GM19023 (cell line): ENCODE data around the gene TMEM37.
"Not testable (repeated sequence)": the region's sequence is repeated elsewhere in the genome, so short reads cannot be mapped to it uniquely, and the experiment has no call there.

Source experiments
- ATAC-seq: cut with Tn5 transposase; IDR thresholded peaks from one replicate; pipeline ENCODE4 v1.9.1; 2021; ENCODE audit warnings: mild to moderate bottlenecking, moderate library complexity; ENCODE audit not compliant: unreplicated experiment

The TMEM37 gene, protein sequence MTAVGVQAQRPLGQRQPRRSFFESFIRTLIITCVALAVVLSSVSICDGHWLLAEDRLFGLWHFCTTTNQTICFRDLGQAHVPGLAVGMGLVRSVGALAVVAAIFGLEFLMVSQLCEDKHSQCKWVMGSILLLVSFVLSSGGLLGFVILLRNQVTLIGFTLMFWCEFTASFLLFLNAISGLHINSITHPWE

GRCh38 chr2:119431155-119431975 lies at the start of gene TMEM37:
Gene TMEM37 (plus strand): TSS chr2:119431854. CDS start chr2:119431904, 50 bp downstream.
- ATAC-seq: peak; percentile 69

DNA sequence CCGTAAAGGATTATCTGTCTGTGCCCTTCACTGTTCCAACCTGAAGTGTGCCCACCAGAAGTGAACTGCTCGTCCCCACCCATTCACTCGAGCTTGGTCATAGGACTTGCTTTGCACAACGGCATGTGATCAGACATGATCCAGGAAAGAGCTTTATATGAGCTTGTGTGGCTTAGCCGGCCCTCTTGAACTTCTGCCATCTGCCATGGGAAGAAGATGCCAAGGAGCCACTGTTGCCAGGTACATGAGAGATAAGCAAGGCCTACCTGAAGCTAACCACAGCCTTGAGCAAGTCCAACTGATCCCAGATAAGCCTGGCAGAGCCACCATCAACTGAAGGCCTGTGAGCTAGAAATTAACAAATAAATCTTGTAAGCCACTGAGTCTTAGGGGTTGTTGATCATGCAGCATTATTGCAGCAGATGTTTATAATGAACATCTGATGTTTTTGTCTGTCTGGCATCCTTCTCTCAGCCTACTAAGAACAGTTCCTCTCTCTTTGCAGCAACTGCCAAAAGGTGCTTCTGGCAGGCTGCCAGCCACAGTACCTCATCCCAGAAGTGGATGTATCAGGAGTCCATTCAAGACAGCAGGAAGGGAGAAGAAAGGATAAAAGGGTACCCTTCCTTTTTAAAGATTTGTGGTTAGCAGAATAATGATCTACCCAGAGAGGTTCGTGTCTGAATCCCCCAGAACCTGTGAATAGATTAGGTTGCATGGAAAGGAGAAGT lies 48.1 kb upstream of the TMEM37 start:
- ATAC-seq: no peak

DNA sequence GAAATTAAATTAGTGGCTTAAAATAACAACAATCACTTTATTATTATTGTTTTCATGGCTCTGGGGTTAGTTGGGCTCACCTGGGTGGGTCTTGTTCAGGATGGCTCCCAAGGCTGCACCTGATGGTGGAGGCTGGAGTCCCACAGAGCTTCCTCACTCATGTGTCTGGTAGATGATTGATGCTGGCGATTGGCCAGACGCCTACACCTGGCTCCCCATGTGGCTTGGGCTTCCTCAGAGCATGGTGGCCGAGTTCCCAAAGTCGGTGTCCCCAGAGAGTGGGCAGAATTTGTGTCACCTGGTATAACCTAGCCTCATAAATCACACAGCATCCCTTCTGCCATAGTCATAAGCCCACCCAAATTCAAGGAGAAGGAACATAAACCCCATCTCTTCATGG lies 46.7 kb upstream of the TMEM37 start:
- no peak for ATAC-seq

DNA sequence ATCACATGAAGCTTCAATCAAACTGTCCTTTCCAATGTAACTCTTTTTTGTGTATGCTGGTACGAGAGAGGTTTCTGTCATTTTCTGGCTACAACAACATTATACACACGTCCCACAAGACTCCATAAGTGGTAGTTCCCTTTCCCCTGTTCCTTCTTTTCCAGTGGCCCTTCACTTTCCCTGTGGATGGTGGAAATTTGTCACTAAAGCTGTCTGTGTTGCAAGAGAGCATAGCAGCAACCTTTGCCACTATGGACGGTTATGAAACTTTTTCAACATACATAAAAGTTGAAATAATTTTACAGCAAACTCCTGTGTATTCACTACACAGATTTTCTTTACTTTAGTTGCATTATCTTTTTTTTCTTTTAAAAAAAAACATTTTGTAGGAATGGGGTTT lies 46.2 kb upstream of the TMEM37 start:
- ATAC-seq: no peak

- ATAC-seq: peak; percentile 78
Measured at GRCh38 chr2:119387381-119388129, 44.1 kb upstream of the TMEM37 start.

- no peak for ATAC-seq
Measured at GRCh38 chr2:119389615-119390306, 41.9 kb upstream of the TMEM37 start.

GRCh38 chr2:119393971-119394748 lies 37.5 kb upstream of the TMEM37 start:
- ATAC-seq: no peak

DNA sequence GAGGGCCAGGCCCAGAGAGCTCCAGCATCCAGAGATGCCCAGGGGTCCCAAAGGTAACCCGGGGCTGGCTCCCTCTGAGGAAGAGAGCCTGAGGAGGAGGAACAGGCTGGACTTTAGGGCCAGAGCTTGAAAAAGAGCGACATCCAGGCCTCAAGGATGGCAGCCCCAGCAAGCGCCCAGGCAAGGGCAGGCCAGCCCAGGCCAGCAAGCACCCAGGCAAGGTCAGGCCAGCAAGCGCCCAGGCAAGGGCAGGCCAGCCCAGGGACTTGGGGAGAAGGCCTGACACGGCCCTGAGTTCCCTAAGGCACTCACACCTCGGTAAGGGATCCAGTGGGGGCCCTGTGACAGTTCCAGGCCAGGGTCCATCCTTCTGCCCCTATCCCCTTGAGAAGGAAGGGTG lies 34.5 kb upstream of the TMEM37 start:
- no peak for ATAC-seq

DNA sequence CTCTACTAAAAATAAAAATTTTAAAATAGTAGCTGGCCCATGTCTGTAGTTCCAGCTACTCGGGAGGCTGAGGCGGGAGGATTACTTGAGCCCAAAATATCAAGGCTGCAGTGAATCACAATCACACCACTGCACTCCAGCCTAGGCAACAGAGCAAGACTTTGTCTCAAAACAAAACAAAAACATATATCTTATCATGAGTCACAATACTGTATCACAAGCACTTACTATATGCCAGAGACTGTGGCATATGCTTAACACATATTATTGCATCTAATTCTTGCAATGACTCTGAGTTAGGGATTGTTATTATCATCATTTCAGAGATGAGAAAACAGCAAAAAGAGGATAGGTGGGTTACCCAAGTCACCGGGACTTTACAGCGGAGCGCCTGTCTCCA lies 29.5 kb upstream of the TMEM37 start:
- ATAC-seq: no peak

- no peak for ATAC-seq
Measured at GRCh38 chr2:119402645-119403560, 28.8 kb upstream of the TMEM37 start.

DNA sequence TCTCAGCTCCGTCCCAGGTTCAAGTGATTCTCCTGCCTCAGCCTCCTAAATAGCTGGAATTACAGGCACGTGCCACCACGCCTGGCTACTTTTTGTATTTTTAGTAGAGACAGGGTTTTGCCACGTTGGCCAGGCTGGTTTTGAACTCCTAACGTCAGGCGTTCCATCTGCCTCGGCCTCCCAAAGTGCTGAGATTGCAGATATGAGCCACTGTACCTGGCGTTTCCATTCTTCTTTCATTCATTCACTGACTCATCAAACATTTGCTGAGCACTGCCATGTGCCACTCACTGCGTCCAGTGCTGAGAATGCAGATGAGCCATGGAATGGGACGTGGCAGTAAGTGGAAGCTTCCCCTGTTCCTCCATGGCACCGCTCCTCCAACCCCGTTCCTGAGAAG lies 28.0 kb upstream of the TMEM37 start:
- not testable (repeated sequence) for ATAC-seq

DNA sequence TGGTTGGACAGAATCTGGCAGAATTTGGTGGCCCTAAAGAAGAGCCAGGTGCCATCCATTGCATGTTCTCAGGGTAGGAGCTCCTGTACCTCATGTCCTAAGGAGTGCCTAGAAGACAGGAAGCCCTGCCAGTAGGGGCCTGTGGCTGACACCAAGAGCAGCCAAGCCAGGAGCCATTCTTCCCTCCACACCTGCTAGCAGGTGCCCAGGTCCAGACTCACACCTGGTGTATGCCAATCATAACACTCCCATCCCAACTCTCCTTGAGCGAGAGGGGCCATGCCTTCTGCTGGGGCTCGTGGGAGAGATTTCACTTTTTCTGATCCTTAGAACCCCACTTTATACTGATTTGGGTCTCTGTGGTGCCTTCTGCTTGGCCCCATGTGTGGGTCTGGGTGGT lies 26.5 kb upstream of the TMEM37 start:
- ATAC-seq: no peak

- ATAC-seq: no peak
Measured at GRCh38 chr2:119407430-119408220, 24.0 kb upstream of the TMEM37 start.

- ATAC-seq: no peak
Measured at GRCh38 chr2:119408221-119408619, 23.4 kb upstream of the TMEM37 start.

- no peak for ATAC-seq
Measured at GRCh38 chr2:119409506-119409905, 22.1 kb upstream of the TMEM37 start.

DNA sequence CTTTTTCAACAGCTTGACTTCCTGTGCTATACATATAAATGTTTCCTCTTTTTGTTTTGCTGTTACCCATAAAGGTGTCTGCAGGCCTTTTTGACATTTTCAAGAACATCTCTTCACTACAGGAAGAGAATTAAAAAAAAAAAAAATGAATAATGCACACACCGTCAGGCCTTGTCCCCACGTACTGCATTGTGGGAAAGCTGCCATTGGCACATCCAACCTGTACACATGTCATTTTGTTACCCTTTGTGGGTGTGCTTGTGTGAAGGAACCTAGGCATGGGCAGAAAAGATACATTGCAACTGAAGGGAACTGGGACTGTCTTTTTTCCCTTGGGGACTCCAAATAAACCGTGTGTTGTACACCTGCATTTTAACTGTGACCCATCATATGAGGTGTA lies 16.8 kb upstream of the TMEM37 start:
- ATAC-seq: no peak

- no peak for ATAC-seq
Measured at GRCh38 chr2:119415630-119416029, 16.0 kb upstream of the TMEM37 start.
